Ascending aorta (tissue), 2 donors: Measurements from ENCODE around the gene FHL2. TPM values are rescaled to one million over a fixed set of nuclear protein-coding genes. Genes with fewer than 3 reads are reported as not detected.
A peak's percentile ranks its signal among the peaks of the same experiment; 100 is the strongest.

ENCODE experiments used
- DNase-seq, 2 donors: peaks; one replicate each; pipeline ENCODE4 v3.0.0-alpha.2; 2019; ENCODE audit warnings: low spot score in 2 of 2
- H3K27ac ChIP-seq, 2 donors: fragments of 200-600 bp; sonication (generic); one replicate each; pipeline ENCODE4 v1.5.1; 2016 to 2017; ENCODE audit warnings: mild to moderate bottlenecking in 1 of 2
- H3K27me3 ChIP-seq: fragments of 200-600 bp; sonication (generic); one replicate; pipeline ENCODE4 v1.5.1; 2017
- H3K36me3 ChIP-seq, 2 donors: fragments of 200-600 bp; sonication (generic); one replicate each; pipeline ENCODE4 v1.5.1; 2016
- H3K4me1 ChIP-seq, 2 donors: fragments of 200-600 bp; sonication (generic); one replicate each; pipeline ENCODE4 v1.5.1; 2016 to 2017; ENCODE audit warnings: mild to moderate bottlenecking in 1 of 2
- H3K4me3 ChIP-seq, 2 donors: fragments of 200-600 bp; sonication (generic); one replicate each; pipeline ENCODE4 v1.5.1; 2016 to 2017; ENCODE audit warnings: mild to moderate bottlenecking in 1 of 2
- H3K9me3 ChIP-seq, 2 donors: fragments of 200-600 bp; sonication (generic); one replicate each; pipeline ENCODE4 v1.5.1; 2016
- CTCF ChIP-seq, 3 experiments: fragments of 200-600 bp in 2 of 3; fragments of 450-650 bp in 1 of 3; sonication (generic) in 2 of 3; IDR thresholded peaks; one replicate each; pipeline ENCODE4 v1.5.1; 2016 to 2019; ENCODE audit warnings: antibody characterized with exemption in 3 of 3, mild to moderate bottlenecking in 1 of 3, moderate library complexity in 1 of 3
- intact Hi-C: fragments of 100-400 bp; cut with DNase I; formaldehyde crosslinking; loops from one replicate; pipeline ENCODE4 v1.15.1; 2023
- total RNA-seq: library from RNA; depleted of rRNA; stranded (reverse); fragments of >200 nt; gene quantifications from one replicate; pipeline ENCODE4 v1.1.0, GENCODE V29; 2016

FHL2 gene
- total RNA-seq, 1 donor from 2014 or later, result 175 TPM

GRCh38 chr2:105396254-105397024, 2.4 kb downstream of the FHL2 start:
- Histone ChIP-seq H3K27me3 (no peaks in the 10 kb centered on the region), H3K27ac (no peak overlapping the region), H3K4me3 (peak overlapping the region; percentile 86 to 88), H3K4me1 (peaks cover 0 to 2% of the 10 kb centered on the region in 2 donors), H3K9me3 (no peaks in the 10 kb centered on the region), H3K36me3 (no peaks in the 10 kb centered on the region)
- DNase-seq, result peak in 1 of 2 donors; percentile 80
- intact Hi-C loops, result loop anchor here (5.0 kb wide), 2 partner anchors 206 to 396 kb away; no protein-coding TSS in a partner anchor
- TF ChIP-seq CTCF (IDR thresholded peaks at IDR 0.05), result no peak

- Histone ChIP-seq H3K36me3 (no peaks in the 10 kb centered on the region), H3K27me3 (no peaks in the 10 kb centered on the region), H3K4me1 (peaks cover 0 to 2% of the 10 kb centered on the region in 2 donors), H3K27ac (no peak overlapping the region), H3K4me3 (no peak overlapping the region), H3K9me3 (no peaks in the 10 kb centered on the region)
- intact Hi-C loops, result loop anchor here (5.0 kb wide), 2 partner anchors 207 to 397 kb away; no protein-coding TSS in a partner anchor
- DNase-seq, result peak in 1 of 2 donors; percentile 50
- no peak for TF ChIP-seq CTCF (IDR thresholded peaks at IDR 0.05)
Observed at GRCh38 chr2:105395691-105396090, 3.2 kb downstream of the FHL2 start.

GRCh38 chr2:105394951-105395611, 3.8 kb downstream of the FHL2 start:
- no peaks in the 10 kb centered on the region for H3K27me3 ChIP-seq
- no peak overlapping the region for H3K27ac ChIP-seq
- TF ChIP-seq CTCF (IDR thresholded peaks at IDR 0.05), result no peak
- peaks cover 0 to 5% of the 10 kb centered on the region in 2 donors for H3K4me1 ChIP-seq
- intact Hi-C loops, result loop anchor here (5.0 kb wide), 2 partner anchors 207 to 397 kb away; no protein-coding TSS in a partner anchor
- peak in 1 of 2 donors; percentile 49 for DNase-seq
- H3K36me3 ChIP-seq, result no peaks in the 10 kb centered on the region
- no peaks in the 10 kb centered on the region for H3K9me3 ChIP-seq
- H3K4me3 ChIP-seq, result no peak overlapping the region

GRCh38 chr2:105393373-105394055, 5.3 kb downstream of the FHL2 start:
- H3K9me3 ChIP-seq, result no peaks in the 10 kb centered on the region
- peaks cover 0 to 12% of the 10 kb centered on the region in 2 donors for H3K4me1 ChIP-seq
- no peak overlapping the region for H3K27ac ChIP-seq
- no peaks in the 10 kb centered on the region for H3K36me3 ChIP-seq
- H3K27me3 ChIP-seq, result no peaks in the 10 kb centered on the region
- DNase-seq, result peak in 1 of 2 donors; percentile 68
- TF ChIP-seq CTCF (IDR thresholded peaks at IDR 0.05), result no peak
- intact Hi-C loops, result no loop called here
- H3K4me3 ChIP-seq, result no peak overlapping the region

GRCh38 chr2:105391763-105392662, 6.8 kb downstream of the FHL2 start:
- Histone ChIP-seq H3K4me3 (no peak overlapping the region), H3K36me3 (no peaks in the 10 kb centered on the region), H3K4me1 (peaks cover 0 to 12% of the 10 kb centered on the region in 2 donors), H3K27ac (no peak overlapping the region), H3K27me3 (no peaks in the 10 kb centered on the region), H3K9me3 (no peaks in the 10 kb centered on the region)
- no peak for TF ChIP-seq CTCF (IDR thresholded peaks at IDR 0.05)
- intact Hi-C loops, result no loop called here
- DNase-seq, result peak in 1 of 2 donors; percentile 57
